Measurements from ENCODE around the gene SMYD3.

DNA sequence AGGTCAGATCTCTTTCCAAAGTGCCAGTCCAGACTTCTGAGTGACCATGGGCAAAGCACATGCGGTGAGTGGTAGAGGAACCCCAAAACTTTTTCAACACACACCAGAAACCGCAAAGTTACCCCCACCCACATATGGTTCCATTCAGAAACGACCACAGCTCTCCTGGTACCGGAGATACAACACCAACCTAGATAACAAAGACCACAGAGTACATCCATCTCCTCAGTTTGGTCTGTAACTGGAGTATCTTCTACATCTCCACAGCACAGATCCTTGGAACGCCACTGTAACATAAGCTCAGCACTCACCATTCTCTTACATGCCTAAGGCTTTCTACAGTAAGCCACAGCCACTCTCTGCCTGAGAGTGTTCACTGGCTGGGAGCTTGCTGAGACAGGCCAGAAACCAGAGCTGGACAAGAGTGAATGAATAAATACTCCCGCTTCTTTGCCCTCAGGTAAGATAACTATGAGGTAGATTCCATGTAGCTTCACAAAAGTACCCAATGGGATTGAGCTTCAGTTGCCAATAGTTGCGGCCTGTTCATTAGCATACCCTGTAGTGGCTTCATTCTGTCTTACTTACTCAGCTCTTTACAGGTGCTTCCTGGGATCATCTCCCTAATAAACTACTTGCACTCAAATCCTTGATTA, 81.8 kb downstream of the SMYD3 start:
- TF ChIP-seq, protein P1, sequence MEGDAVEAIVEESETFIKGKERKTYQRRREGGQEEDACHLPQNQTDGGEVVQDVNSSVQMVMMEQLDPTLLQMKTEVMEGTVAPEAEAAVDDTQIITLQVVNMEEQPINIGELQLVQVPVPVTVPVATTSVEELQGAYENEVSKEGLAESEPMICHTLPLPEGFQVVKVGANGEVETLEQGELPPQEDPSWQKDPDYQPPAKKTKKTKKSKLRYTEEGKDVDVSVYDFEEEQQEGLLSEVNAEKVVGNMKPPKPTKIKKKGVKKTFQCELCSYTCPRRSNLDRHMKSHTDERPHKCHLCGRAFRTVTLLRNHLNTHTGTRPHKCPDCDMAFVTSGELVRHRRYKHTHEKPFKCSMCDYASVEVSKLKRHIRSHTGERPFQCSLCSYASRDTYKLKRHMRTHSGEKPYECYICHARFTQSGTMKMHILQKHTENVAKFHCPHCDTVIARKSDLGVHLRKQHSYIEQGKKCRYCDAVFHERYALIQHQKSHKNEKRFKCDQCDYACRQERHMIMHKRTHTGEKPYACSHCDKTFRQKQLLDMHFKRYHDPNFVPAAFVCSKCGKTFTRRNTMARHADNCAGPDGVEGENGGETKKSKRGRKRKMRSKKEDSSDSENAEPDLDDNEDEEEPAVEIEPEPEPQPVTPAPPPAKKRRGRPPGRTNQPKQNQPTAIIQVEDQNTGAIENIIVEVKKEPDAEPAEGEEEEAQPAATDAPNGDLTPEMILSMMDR (IDR thresholded peaks at IDR 0.05; ENCODE audit: low read depth, low read length, poor library complexity, severe bottlenecking): no peak
- no peak for TF ChIP-seq EZH2phosphoT487 (IDR thresholded peaks at IDR 0.05; ENCODE audit: borderline replicate concordance, low read length)

Measured in DOHH2 (cell line).